ACC112 (cell line): ENCODE results near the gene SEC14L2.
A peak's percentile ranks its signal among the peaks of the same experiment; 100 is the strongest.

Experiments
- H2AFZ ChIP-seq: fragments of 200-600 bp; sonication (generic); one replicate; pipeline ENCODE4 v1.6.0; 2017; ENCODE audit warnings: antibody characterized with exemption, low read length; ENCODE audit not compliant: unreplicated experiment
- H3K27ac ChIP-seq: fragments of 200-600 bp; sonication (generic); 2 replicates; pipeline ENCODE4 v1.5.1; 2014; ENCODE audit warnings: low read depth, mild to moderate bottlenecking, antibody characterized with exemption, low read length, moderate library complexity
- H3K27me3 ChIP-seq: fragments of 200-600 bp; sonication (generic); 2 replicates; pipeline ENCODE4 v1.6.1; 2014; ENCODE audit warnings: mild to moderate bottlenecking, antibody characterized with exemption, low read length, moderate library complexity, mixed read lengths; ENCODE audit not compliant: insufficient read depth
- H3K36me3 ChIP-seq: fragments of 200-600 bp; sonication (generic); 2 replicates; pipeline ENCODE4 v1.6.1; 2016; ENCODE audit warnings: mild to moderate bottlenecking, antibody characterized with exemption, low read length, moderate library complexity, mixed read lengths; ENCODE audit not compliant: insufficient read depth
- H3K4me1 ChIP-seq: fragments of 200-600 bp; sonication (generic); one replicate; pipeline ENCODE4 v1.6.1; 2016; ENCODE audit warnings: low read length, mixed read lengths; ENCODE audit not compliant: insufficient read depth, unreplicated experiment, control insufficient read depth
- H3K4me3 ChIP-seq: fragments of 200-600 bp; sonication (generic); 2 replicates; pipeline ENCODE4 v1.5.1; 2014; ENCODE audit warnings: mild to moderate bottlenecking, low read depth, low read length
- H3K79me2 ChIP-seq: fragments of 200-600 bp; sonication (generic); one replicate; pipeline ENCODE4 v1.6.0; 2016; ENCODE audit warnings: low read length; ENCODE audit not compliant: control insufficient read depth, unreplicated experiment, insufficient read depth

SEC14L2 gene

GRCh38 chr22:30380011-30380410 is 16.8 kb upstream of the SEC14L2 start:
- Histone ChIP-seq H3K27me3 (no peaks in the 10 kb centered on the region), H3K4me3 (no peak overlapping the region), H3K36me3 (no peaks in the 10 kb centered on the region), H3K79me2 (no peaks in the 10 kb centered on the region), H3K27ac (no peak overlapping the region), H3K4me1 (no peaks in the 10 kb centered on the region), H2AFZ (no peak overlapping the region)

GRCh38 chr22:30381264-30381663 is 15.6 kb upstream of the SEC14L2 start:
- Histone ChIP-seq H3K27ac (no peak overlapping the region), H3K79me2 (no peaks in the 10 kb centered on the region), H3K27me3 (no peaks in the 10 kb centered on the region), H3K4me3 (no peak overlapping the region), H3K36me3 (no peaks in the 10 kb centered on the region), H2AFZ (no peak overlapping the region), H3K4me1 (no peaks in the 10 kb centered on the region)

- Histone ChIP-seq H3K36me3 (no peaks in the 10 kb centered on the region), H3K27me3 (no peaks in the 10 kb centered on the region), H3K27ac (no peak overlapping the region), H3K79me2 (no peaks in the 10 kb centered on the region), H3K4me3 (no peak overlapping the region), H3K4me1 (no peaks in the 10 kb centered on the region), H2AFZ (no peak overlapping the region)
Measured at GRCh38 chr22:30382340-30382739, 14.5 kb upstream of the SEC14L2 start.

- Histone ChIP-seq H3K27me3 (no peaks in the 10 kb centered on the region), H3K36me3 (no peaks in the 10 kb centered on the region), H3K27ac (no peak overlapping the region)
Measured at GRCh38 chr22:30383061-30383460, 13.8 kb upstream of the SEC14L2 start.

GRCh38 chr22:30385942-30386341 is 10.9 kb upstream of the SEC14L2 start:
- peak overlapping the region; percentile 82 for H3K4me3 ChIP-seq

More at GRCh38 chr22:30383061-30383460, 13.8 kb upstream of the SEC14L2 start:
- Histone ChIP-seq H3K4me3 (no peak overlapping the region), H3K4me1 (no peaks in the 10 kb centered on the region), H3K79me2 (no peaks in the 10 kb centered on the region), H2AFZ (no peak overlapping the region)

GRCh38 chr22:30386608-30386959 is 10.2 kb upstream of the SEC14L2 start:
- H2AFZ ChIP-seq, result peak overlapping the region; percentile 38
- H3K4me3 ChIP-seq, result peak overlapping the region; percentile 82
- H3K27me3 ChIP-seq, result no peaks in the 10 kb centered on the region
- no peaks in the 10 kb centered on the region for H3K36me3 ChIP-seq
- no peak overlapping the region for H3K27ac ChIP-seq
- no peaks in the 10 kb centered on the region for H3K79me2 ChIP-seq
- H3K4me1 ChIP-seq, result peaks cover 3% of the 10 kb centered on the region

More at GRCh38 chr22:30385942-30386341, 10.9 kb upstream of the SEC14L2 start:
- H3K27ac ChIP-seq, result no peak overlapping the region
- no peaks in the 10 kb centered on the region for H3K27me3 ChIP-seq
- H3K79me2 ChIP-seq, result no peaks in the 10 kb centered on the region
- H2AFZ ChIP-seq, result no peak overlapping the region
- H3K4me1 ChIP-seq, result no peaks in the 10 kb centered on the region
- H3K36me3 ChIP-seq, result no peaks in the 10 kb centered on the region

GRCh38 chr22:30386960-30387827 is 9.6 kb upstream of the SEC14L2 start, which contains the start of gene RNF215:
Gene RNF215, minus strand, starts transcription at chr22:30387411. Its CDS starts 98 bp downstream, at chr22:30387313.
- no peaks in the 10 kb centered on the region for H3K27me3 ChIP-seq
- no peaks in the 10 kb centered on the region for H3K79me2 ChIP-seq
- peak within 1 kb of the TSS; percentile 38 for H2AFZ ChIP-seq
- peak within 1 kb of the TSS; percentile 82 for H3K4me3 ChIP-seq
- H3K36me3 ChIP-seq, result no peaks in the 10 kb centered on the region
- no peak within 1 kb of the TSS for H3K27ac ChIP-seq
- H3K4me1 ChIP-seq, result peaks cover 3% of the 10 kb centered on the region

GRCh38 chr22:30390974-30391691 is 5.7 kb upstream of the SEC14L2 start:
- Histone ChIP-seq H3K4me3 (no peak overlapping the region), H3K27ac (no peak overlapping the region), H3K4me1 (peaks cover 6% of the 10 kb centered on the region), H3K27me3 (no peaks in the 10 kb centered on the region), H2AFZ (no peak overlapping the region), H3K79me2 (no peaks in the 10 kb centered on the region), H3K36me3 (no peaks in the 10 kb centered on the region)

- no peak overlapping the region for H3K27ac ChIP-seq
- no peak overlapping the region for H2AFZ ChIP-seq
- peaks cover 15% of the 10 kb centered on the region for H3K79me2 ChIP-seq
- no peak overlapping the region for H3K4me3 ChIP-seq
- peaks cover 6% of the 10 kb centered on the region for H3K4me1 ChIP-seq
- H3K27me3 ChIP-seq, result no peaks in the 10 kb centered on the region
- no peaks in the 10 kb centered on the region for H3K36me3 ChIP-seq
Measured at GRCh38 chr22:30392661-30393321, 4.0 kb upstream of the SEC14L2 start.

- peaks cover 7% of the 10 kb centered on the region for H3K4me1 ChIP-seq
- H3K27me3 ChIP-seq, result no peaks in the 10 kb centered on the region
- H2AFZ ChIP-seq, result no peak overlapping the region
- no peak overlapping the region for H3K4me3 ChIP-seq
- H3K79me2 ChIP-seq, result peaks cover 20% of the 10 kb centered on the region
- H3K27ac ChIP-seq, result no peak overlapping the region
- H3K36me3 ChIP-seq, result no peaks in the 10 kb centered on the region
Measured at GRCh38 chr22:30393322-30393680, 3.5 kb upstream of the SEC14L2 start.
